GM21528 (cell line): ENCODE results near the gene RAB27B.
"Not testable (repeated sequence)": the region's sequence is repeated elsewhere in the genome, so short reads cannot be mapped to it uniquely, and the experiment has no call there.

ENCODE experiments used
- ATAC-seq: cut with Tn5 transposase; IDR thresholded peaks from one replicate; pipeline ENCODE4 v1.9.1; 2021; ENCODE audit warnings: mild to moderate bottlenecking, moderate library complexity; ENCODE audit not compliant: unreplicated experiment, low FRiP score

RAB27B gene

GRCh38 chr18:54828281-54828881, at the start of gene RAB27B:
Gene RAB27B, plus strand, starts transcription at chr18:54828477. Its CDS starts 49,109 bp downstream, at chr18:54877586.
- ATAC-seq = no peak

DNA sequence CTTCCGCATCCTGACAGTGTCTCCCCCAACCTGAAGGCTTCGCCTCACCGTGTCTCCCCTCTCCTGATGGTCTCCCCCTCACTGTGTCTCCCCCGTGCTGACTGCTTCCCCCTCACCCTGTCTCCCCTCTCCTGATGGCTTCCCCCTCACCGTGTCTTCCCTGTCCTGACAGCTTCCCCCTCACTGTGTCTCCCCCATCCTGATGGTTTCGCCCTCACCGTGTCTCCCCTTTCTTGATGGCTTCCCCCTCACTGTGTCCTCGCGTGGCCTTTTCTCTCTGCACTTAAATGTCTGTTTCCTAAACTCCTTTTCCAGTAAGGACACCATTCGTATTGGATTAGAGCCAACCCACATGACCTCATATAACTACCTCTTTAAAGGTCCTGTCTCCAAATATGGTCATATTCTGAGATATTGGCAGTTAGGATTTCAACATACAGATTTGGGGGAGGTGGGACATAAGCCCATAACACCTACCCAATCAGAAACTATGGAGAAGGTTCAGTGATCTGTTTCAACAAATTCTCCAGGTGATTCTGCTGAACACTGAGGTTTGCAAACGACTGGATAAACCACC, 47.9 kb upstream of the RAB27B start:
- ATAC-seq = no peak

DNA sequence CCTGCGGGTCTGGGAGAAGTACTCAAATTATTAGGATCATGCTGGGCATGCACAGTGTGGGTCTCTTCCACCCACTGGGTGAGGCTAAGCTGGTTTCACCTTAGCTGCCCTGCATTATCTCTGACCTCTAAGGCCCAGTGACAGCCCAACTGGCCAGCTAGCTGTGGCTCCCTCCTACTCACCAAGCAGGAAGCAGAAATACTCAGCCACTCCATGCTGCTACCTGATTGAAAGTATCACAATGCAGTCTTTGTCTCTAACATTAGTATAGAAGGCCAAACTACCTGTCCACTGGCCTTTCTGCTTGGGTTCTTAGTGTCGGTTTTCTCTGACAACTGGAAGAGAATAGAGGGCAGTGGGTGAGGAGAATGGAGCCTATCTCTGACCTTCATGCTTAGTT, 47.3 kb upstream of the RAB27B start:
- ATAC-seq = no peak

- no peak for ATAC-seq
Measured at GRCh38 chr18:54783139-54783538, 45.1 kb upstream of the RAB27B start.

GRCh38 chr18:54786206-54786605, 42.1 kb upstream of the RAB27B start:
- ATAC-seq = no peak

DNA sequence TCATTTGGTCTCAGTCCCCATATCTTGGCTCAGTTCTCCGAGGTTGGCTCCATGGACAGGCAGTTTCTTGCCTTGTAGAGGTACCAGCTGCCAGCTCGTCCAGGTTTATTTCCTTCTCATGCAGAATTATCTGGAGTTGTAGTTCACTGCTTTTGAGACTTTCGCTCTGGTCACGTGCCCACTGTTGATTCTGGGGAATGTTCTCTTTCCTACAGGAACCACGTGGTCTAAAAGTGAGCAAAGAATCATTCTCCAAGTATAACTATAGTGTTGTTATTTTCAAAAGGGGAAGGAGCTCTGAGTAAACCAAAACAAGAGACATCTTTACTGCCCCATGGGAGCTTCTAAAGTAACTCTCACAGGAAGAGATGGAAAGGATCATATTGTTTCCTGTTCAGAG, 41.2 kb upstream of the RAB27B start:
- no peak for ATAC-seq

GRCh38 chr18:54787616-54788015, 40.7 kb upstream of the RAB27B start:
- no peak for ATAC-seq

DNA sequence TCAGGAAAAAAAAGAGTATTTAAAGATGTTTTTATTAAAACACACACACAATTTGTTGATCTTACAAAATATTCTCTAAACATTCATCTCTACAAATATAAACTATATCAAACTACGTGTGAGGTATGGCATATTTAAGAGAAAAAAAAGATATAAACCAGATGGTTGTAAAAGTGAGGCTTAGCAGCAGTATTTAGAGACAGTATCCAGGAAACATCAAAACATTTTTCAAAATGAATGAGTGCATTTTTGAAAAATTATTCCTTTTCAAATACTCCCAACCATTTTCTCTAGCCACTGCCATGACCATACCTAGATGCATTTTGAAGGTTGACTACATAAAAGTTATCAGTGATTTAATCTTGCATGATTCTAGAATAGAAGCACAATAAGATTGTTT, 38.2 kb upstream of the RAB27B start:
- ATAC-seq = no peak

GRCh38 chr18:54791657-54792056, 36.6 kb upstream of the RAB27B start:
- no peak for ATAC-seq

GRCh38 chr18:54792079-54792478, 36.2 kb upstream of the RAB27B start:
- no peak for ATAC-seq

- ATAC-seq = no peak
Measured at GRCh38 chr18:54794823-54795222, 33.5 kb upstream of the RAB27B start.

- ATAC-seq = no peak
Measured at GRCh38 chr18:54798186-54798585, 30.1 kb upstream of the RAB27B start.

- ATAC-seq = no peak
Measured at GRCh38 chr18:54801374-54801773, 26.9 kb upstream of the RAB27B start.

GRCh38 chr18:54802178-54802577, 26.1 kb upstream of the RAB27B start:
- ATAC-seq = no peak

DNA sequence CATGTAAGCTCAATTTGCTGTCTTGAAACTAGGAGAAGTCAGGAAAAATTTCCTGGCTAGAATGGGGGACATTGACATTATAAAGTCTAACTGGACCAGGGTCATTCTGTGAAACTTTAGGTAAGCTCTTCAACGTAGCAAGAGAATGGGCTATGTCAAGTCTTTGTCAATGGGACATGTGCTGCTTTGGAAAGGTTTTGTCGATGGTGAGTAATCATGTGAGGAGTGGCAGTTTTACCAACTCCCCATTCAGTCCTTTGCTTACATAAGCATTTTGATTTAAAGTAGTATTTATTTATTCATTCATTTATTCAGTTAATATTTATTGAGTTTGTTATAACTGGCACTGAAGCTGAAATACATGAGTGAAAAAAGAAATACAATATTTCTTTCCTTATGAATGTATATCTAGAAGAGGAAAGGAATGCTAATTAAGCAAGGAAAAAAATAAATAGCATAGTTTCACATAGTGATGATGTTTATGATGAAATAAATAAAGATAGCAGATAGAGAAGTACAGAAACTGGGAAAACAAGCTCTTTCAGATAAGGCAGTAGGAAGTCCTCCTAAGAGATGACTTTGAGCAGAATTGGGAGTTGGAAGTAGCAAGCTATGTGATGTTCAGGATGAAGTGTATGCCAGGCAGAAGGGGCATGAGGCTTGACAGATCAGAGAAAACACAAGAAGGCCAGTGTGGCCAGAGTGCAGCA, 25.4 kb upstream of the RAB27B start:
- ATAC-seq = no peak

- ATAC-seq = no peak
Measured at GRCh38 chr18:54805571-54806334, 22.5 kb upstream of the RAB27B start.

DNA sequence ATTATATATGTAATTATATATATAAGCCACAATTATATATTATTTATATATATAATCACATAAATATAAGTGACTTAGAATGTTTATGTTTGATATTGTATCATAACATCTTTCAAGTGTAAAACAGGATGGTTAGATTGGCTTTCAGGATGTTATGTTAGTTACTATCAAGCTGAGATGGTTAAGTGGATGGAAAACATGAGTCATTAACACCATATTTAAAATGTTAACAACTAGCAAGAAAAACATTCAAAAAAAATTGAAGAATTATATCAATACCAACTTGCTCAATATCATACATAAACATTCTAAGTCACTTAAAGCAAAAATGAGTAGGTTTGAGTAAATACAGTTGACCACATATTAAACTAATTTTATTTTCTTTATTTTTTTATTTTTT, 21.8 kb upstream of the RAB27B start:
- no peak for ATAC-seq

- ATAC-seq = no peak
Measured at GRCh38 chr18:54807303-54807702, 21.0 kb upstream of the RAB27B start.

DNA sequence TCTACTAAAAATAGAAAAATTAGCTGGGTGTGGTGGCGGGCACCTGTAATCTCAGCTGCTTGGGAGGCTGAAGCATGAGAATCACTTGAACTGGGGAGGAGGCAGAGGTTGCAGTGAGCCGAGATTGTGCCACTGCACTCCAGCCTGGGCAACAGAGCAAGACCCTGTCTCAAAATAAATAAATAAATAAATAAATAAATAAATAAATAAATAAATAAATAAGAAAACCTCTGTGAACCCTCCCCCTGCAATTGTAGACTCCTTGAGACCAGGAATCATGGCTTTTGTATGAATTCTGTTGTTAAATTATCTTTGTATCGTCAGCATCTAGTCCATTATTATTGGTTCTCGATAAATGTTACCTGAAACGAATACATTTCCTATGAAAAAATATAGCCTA, 17.6 kb upstream of the RAB27B start:
- not testable (repeated sequence) for ATAC-seq

DNA sequence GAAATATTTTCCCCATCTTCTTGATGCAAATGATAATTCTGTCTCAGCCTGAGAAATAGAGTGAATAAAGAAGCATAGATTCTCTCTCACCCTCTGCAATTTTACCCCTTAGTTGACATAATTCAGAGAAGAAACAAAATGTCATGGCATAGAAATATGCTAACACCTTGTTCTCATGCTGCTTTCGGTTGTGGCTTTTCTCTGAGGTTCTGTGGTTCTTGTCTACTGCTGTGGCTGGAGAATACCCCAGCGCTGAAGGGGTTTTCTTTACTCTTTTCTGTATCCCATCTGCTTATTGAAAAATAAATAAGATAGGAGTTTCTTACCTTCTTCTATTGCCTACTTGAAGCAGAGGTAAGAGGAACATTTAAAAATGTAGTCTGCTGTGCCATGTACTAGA, 15.4 kb upstream of the RAB27B start:
- peak; percentile 72 for ATAC-seq

DNA sequence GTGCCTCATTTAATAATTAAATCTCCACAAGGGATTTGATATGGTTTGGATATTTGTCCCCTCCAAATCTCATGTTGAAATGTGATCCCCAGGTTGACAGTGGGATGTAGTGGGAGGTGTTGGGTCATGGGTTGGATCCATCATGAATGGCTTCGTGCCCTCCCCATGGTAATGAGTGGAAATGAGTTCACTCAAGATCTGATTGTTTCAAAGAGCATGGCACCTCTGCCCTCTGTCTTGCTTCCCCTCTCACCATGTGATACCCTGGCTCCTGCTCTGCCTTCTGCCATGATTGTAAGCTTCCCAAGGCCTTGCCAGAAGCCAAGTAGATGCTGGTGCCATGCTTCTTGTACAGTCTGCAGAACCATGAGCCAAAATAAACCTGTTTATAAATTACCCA, 15.0 kb upstream of the RAB27B start:
- no peak for ATAC-seq
